HG03060 (cell line): ENCODE data around the gene NPPB.

ENCODE experiments used
- ATAC-seq: cut with Tn5 transposase; IDR thresholded peaks from one replicate; pipeline ENCODE4 v1.9.1; 2021; ENCODE audit warnings: low read depth, moderate number of reproducible peaks; ENCODE audit not compliant: unreplicated experiment

Gene NPPB

GRCh38 chr1:11858968-11859871, 475 bp upstream of the NPPB start:
- ATAC-seq: no peak

GRCh38 chr1:11858158-11858557, 587 bp downstream of the NPPB start:
- no peak for ATAC-seq

GRCh38 chr1:11857164-11857851, 1.4 kb downstream of the NPPB start:
- ATAC-seq: no peak

GRCh38 chr1:11856698-11857097, 2.0 kb downstream of the NPPB start:
- ATAC-seq: no peak

- no peak for ATAC-seq
Observed at GRCh38 chr1:11855430-11855829, 3.3 kb downstream of the NPPB start.

- no peak for ATAC-seq
Observed at GRCh38 chr1:11854519-11854918, 4.2 kb downstream of the NPPB start.

- ATAC-seq: no peak
Observed at GRCh38 chr1:11851180-11851579, 7.6 kb downstream of the NPPB start.

GRCh38 chr1:11850156-11850555, 8.6 kb downstream of the NPPB start:
- no peak for ATAC-seq

GRCh38 chr1:11848373-11848700, 10.4 kb downstream of the NPPB start:
- no peak for ATAC-seq

GRCh38 chr1:11847667-11848372, 10.9 kb downstream of the NPPB start, which contains the start of gene NPPA:
NPPA (minus strand) TSS chr1:11847783; CDS start chr1:11847684, 99 bp downstream.
- no peak for ATAC-seq

GRCh38 chr1:11845641-11846335, 13.0 kb downstream of the NPPB start:
- ATAC-seq: no peak

- no peak for ATAC-seq
Observed at GRCh38 chr1:11842154-11843041, 16.3 kb downstream of the NPPB start.

- ATAC-seq: no peak
Observed at GRCh38 chr1:11841245-11842153, 17.2 kb downstream of the NPPB start.

- ATAC-seq: no peak
Observed at GRCh38 chr1:11839727-11840705, 18.7 kb downstream of the NPPB start.

GRCh38 chr1:11838349-11839272, 20.1 kb downstream of the NPPB start:
- ATAC-seq: no peak

GRCh38 chr1:11837767-11838348, 20.9 kb downstream of the NPPB start:
- no peak for ATAC-seq
